ENCODE data around the gene PCNX2. TPM values are rescaled to one million over a fixed set of nuclear protein-coding genes. Genes with fewer than 3 reads are reported as not detected.

The PCNX2 gene
- total RNA-seq, 1 donor from 2014 or later, result 29.5 TPM

DNA sequence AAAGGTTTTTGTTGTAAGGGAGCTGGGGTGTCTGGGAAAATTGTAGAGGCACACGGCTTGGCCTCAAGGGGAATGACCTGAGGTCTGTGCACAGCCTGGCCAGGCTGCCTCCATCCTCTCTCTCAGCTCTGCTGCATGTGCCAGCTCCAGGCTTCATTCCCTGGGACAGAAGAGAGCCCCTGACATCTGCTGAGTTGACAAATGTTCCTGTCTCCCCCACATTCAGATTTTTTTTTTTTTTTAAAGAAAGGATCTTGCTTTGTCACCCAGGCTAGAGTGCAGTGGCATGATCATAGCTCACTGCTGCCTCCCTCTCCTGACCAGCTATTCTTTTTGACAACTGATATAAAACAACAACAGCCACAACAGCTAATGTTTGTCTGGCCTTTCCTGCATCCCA lies 84.4 kb downstream of the PCNX2 start:
- Histone ChIP-seq H3K4me3 (ENCODE audit: low read depth, low read length) (no peak overlapping the region), H3K36me3 (ENCODE audit: control insufficient read depth, insufficient read depth, low read length) (no peaks in the 10 kb centered on the region), H3K27me3 (ENCODE audit: control insufficient read depth, insufficient read depth, low read length) (no peaks in the 10 kb centered on the region)
- DNase-seq (ENCODE audit: low read depth), result no peak
- TF ChIP-seq, protein P1, sequence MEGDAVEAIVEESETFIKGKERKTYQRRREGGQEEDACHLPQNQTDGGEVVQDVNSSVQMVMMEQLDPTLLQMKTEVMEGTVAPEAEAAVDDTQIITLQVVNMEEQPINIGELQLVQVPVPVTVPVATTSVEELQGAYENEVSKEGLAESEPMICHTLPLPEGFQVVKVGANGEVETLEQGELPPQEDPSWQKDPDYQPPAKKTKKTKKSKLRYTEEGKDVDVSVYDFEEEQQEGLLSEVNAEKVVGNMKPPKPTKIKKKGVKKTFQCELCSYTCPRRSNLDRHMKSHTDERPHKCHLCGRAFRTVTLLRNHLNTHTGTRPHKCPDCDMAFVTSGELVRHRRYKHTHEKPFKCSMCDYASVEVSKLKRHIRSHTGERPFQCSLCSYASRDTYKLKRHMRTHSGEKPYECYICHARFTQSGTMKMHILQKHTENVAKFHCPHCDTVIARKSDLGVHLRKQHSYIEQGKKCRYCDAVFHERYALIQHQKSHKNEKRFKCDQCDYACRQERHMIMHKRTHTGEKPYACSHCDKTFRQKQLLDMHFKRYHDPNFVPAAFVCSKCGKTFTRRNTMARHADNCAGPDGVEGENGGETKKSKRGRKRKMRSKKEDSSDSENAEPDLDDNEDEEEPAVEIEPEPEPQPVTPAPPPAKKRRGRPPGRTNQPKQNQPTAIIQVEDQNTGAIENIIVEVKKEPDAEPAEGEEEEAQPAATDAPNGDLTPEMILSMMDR (IDR thresholded peaks at IDR 0.05; ENCODE audit: insufficient read depth, low read length, poor library complexity, severe bottlenecking), result no peak

DNA sequence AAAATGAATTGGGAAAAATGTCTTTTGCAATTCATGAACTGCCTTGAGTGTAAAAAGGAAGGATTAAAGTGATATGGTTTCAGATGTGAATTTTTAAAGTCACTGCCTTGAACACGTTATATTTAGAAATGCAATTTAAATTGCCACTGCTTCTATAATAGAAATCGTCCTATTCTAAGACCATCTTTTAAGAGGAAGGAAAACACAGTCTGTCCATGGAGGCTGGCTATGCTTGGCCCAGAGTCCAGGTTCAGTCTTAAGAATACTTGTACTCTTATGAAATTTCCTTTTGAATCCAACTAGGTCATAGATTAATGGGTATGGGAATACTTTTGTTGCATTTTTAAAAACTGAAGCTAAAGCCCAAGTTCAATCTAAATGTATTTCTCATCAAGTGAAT lies 86.0 kb downstream of the PCNX2 start:
- Histone ChIP-seq H3K4me3 (ENCODE audit: low read depth, low read length) (no peak overlapping the region), H3K27me3 (ENCODE audit: control insufficient read depth, insufficient read depth, low read length) (no peaks in the 10 kb centered on the region), H3K36me3 (ENCODE audit: control insufficient read depth, insufficient read depth, low read length) (no peaks in the 10 kb centered on the region)
- TF ChIP-seq, protein P1 (IDR thresholded peaks at IDR 0.05; ENCODE audit: insufficient read depth, low read length, poor library complexity, severe bottlenecking), result no peak
- DNase-seq (ENCODE audit: low read depth), result no peak

DNA sequence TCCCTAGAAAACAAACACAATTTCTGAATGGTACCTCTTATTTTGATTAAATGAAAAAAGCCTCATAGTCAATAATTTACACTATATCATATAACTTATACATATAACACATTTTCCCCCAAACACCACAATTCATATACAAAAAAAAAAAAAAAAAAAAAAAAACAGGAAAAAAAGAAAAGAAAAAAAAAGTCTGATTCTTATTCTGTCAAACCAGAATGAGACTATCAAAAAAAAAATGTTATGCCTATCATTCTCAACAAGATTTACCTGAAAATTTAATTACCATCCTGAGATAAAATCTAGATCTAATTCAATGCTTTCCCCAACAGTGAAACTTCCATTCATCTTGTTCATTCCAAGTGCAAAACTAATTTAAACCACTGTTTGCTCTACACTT lies 86.8 kb downstream of the PCNX2 start:
- Histone ChIP-seq H3K27me3 (ENCODE audit: control insufficient read depth, insufficient read depth, low read length) (no peaks in the 10 kb centered on the region), H3K36me3 (ENCODE audit: control insufficient read depth, insufficient read depth, low read length) (no peaks in the 10 kb centered on the region), H3K4me3 (ENCODE audit: low read depth, low read length) (no peak overlapping the region)
- DNase-seq (ENCODE audit: low read depth), result no peak
- TF ChIP-seq, protein P1 (IDR thresholded peaks at IDR 0.05; ENCODE audit: insufficient read depth, low read length, poor library complexity, severe bottlenecking), result no peak

DNA sequence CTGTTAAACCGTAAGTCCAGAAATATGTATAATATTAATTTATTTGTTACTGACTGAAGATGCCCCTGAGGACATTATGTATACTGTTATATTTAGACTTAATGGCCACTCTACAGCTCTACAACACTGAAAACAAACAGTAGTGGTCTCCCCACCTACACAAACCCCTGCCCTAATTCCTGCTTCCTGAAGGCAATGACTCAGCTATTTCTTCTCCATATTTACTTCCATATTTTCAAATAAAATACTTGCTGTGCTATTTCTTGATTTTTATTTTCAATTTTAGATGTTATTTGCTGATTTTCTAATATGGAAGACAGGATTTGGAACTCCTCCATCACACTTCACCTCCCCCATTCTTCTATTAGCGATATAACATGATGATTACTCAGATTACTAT lies 97.6 kb downstream of the PCNX2 start:
- Histone ChIP-seq H3K27me3 (ENCODE audit: control insufficient read depth, insufficient read depth, low read length) (no peaks in the 10 kb centered on the region), H3K36me3 (ENCODE audit: control insufficient read depth, insufficient read depth, low read length) (peaks cover 1% of the 10 kb centered on the region), H3K4me3 (ENCODE audit: low read depth, low read length) (no peak overlapping the region)
- TF ChIP-seq, protein P1 (IDR thresholded peaks at IDR 0.05; ENCODE audit: insufficient read depth, low read length, poor library complexity, severe bottlenecking), result no peak
- DNase-seq (ENCODE audit: low read depth), result no peak

DNA sequence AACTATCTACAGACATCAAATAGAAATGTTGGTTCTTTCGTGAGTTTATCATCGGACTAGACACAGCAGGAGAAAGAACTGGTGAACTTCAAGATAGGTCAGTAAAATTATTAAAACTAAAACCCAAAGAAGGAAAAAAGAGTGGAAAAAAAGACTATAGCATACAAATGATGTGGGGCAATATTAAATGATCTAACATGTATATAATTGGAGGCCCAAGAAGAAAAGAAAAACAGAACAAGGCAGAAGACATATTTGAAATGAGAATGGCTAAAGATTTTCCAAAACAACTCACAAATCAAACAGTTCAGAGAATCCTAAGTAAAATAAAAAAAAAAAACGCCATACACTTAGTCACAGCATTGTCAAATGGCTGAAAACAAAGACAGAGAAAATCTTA lies 101.8 kb downstream of the PCNX2 start:
- no peaks in the 10 kb centered on the region for H3K27me3 ChIP-seq (ENCODE audit: control insufficient read depth, insufficient read depth, low read length)
- no peak for DNase-seq (ENCODE audit: low read depth)
- no peaks in the 10 kb centered on the region for H3K36me3 ChIP-seq (ENCODE audit: control insufficient read depth, insufficient read depth, low read length)
- TF ChIP-seq, protein P1 (IDR thresholded peaks at IDR 0.05; ENCODE audit: insufficient read depth, low read length, poor library complexity, severe bottlenecking), result no peak
- no peak overlapping the region for H3K4me3 ChIP-seq (ENCODE audit: low read depth, low read length)

DNA sequence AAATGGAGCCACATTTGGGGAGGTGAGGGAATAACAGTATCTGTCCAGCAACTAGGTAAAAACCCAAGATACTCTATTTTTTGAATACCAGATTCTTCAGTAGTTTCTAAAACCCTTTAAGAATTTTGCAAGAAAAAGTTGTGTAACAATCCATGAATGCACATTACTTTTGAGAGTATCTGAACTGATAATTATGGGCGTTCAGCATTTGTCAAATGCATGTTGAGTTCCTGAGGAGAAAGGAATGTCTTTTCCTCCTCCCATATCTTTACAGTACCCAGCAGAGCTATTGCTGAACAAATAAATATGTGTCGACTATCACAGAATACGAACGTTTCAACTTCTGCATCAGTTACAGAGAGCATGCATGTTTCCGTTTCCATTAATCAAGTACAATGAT lies 104.5 kb downstream of the PCNX2 start:
- no peak overlapping the region for H3K4me3 ChIP-seq (ENCODE audit: low read depth, low read length)

More for the DNA sequence above, 104.5 kb downstream of the PCNX2 start:
- DNase-seq (ENCODE audit: low read depth), result no peak
- no peaks in the 10 kb centered on the region for H3K27me3 ChIP-seq (ENCODE audit: control insufficient read depth, insufficient read depth, low read length)
- H3K36me3 ChIP-seq (ENCODE audit: control insufficient read depth, insufficient read depth, low read length), result no peaks in the 10 kb centered on the region
- TF ChIP-seq, protein P1 (IDR thresholded peaks at IDR 0.05; ENCODE audit: insufficient read depth, low read length, poor library complexity, severe bottlenecking), result no peak
